GM13976 (cell line): ENCODE data around the gene RAD51B.
A peak's percentile ranks its signal among the peaks of the same experiment; 100 is the strongest.

Source experiments
- DNase-seq: peaks from one replicate; pipeline ENCODE4 v3.0.0; 2012; ENCODE audit warnings: low spot score
- in situ Hi-C: fragments of 300-500 bp; cut with MboI; formaldehyde crosslinking; loops from one replicate; pipeline ENCODE4 v1.12.0; 2022; ENCODE audit warnings: low sequenced_read_pairs, mixed read lengths, inconsistent platforms; ENCODE audit not compliant: unreplicated experiment
- TF ChIP-seq, protein P1 (sequence below): IDR thresholded peaks from 2 replicates; pipeline ENCODE4 v1.5.1; 2012; ENCODE audit warnings: borderline replicate concordance, mild to moderate bottlenecking; ENCODE audit not compliant: insufficient read depth; ENCODE audit errors: extremely low read depth, missing control alignments, control extremely low read depth

The RAD51B gene

DNA sequence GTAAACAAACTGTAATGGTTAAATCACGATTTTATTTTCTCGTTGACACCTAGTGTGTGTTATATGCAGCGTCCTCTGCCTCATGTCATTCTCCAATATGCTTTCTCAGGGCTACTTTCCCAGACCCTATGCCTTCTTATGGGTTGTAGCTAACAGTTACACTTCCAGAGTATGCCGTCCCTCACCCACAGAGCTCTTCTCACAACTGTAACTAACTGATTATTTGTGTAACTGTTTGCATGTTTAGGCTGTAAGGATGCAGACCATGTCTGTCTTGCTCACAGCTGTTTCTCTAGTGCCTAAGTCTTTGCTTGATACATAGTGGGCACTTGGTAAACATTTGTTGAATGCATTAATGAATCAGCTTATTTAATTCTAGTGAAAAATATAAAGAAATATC, 555.8 kb downstream of the RAD51B start:
- no peak for DNase-seq
- in situ Hi-C loops = no loop called here
- TF ChIP-seq, protein P1, sequence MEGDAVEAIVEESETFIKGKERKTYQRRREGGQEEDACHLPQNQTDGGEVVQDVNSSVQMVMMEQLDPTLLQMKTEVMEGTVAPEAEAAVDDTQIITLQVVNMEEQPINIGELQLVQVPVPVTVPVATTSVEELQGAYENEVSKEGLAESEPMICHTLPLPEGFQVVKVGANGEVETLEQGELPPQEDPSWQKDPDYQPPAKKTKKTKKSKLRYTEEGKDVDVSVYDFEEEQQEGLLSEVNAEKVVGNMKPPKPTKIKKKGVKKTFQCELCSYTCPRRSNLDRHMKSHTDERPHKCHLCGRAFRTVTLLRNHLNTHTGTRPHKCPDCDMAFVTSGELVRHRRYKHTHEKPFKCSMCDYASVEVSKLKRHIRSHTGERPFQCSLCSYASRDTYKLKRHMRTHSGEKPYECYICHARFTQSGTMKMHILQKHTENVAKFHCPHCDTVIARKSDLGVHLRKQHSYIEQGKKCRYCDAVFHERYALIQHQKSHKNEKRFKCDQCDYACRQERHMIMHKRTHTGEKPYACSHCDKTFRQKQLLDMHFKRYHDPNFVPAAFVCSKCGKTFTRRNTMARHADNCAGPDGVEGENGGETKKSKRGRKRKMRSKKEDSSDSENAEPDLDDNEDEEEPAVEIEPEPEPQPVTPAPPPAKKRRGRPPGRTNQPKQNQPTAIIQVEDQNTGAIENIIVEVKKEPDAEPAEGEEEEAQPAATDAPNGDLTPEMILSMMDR = no peak

DNA sequence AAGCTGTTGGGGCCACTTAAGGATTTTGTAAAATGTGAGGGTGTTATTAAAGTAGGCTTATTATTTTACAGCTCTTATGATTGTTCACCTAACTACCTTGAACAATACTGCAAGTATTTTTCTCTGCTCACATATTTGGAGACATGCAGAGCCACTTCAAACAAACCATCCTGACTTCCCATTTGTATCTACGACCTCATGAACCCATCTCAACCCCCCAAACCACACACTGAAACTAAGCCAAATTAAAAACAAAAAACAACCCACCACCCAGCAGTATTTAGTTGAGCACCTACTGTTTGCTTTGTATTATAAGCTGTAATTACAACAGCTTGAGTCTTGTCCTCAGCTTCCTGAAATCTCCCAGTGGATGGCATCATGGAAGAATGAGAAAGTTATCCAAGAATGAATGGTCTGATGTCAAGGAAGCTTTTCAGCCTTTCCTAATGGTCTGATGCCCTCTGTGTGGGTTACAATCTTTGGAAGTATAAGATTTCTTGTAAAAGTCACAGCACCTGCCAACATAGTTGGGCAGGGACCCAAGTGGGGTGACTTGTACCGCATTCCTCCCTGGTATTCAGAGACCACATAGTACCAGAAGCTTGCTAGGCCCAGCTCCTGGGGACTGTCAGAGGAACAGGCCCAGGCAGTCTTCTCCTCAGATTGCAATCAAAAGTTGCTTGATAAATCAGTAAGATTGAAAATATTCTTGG, 556.6 kb downstream of the RAD51B start:
- in situ Hi-C loops = no loop called here
- no peak for DNase-seq
- TF ChIP-seq, protein P1 = no peak

DNA sequence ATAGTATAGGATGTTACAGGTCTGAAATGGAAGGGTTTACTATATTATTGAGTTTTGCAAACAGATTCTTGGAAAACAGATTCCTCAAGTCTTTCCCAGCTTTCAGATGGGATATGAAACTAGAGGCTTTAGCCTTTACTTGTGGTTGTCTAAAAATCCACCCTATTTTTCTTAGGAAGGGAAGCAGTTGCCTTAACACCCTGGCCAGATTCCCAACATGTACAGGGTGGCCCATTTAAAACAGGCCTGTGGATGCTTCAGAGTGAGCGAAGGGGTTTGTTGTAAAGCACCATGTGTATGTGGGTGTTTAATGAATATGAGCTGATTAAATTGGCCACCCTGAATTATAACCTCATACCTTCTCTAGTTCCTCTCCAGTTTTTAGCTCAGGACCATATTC, 557.4 kb downstream of the RAD51B start:
- no peak for DNase-seq
- in situ Hi-C loops = no loop called here
- TF ChIP-seq, protein P1 = no peak

DNA sequence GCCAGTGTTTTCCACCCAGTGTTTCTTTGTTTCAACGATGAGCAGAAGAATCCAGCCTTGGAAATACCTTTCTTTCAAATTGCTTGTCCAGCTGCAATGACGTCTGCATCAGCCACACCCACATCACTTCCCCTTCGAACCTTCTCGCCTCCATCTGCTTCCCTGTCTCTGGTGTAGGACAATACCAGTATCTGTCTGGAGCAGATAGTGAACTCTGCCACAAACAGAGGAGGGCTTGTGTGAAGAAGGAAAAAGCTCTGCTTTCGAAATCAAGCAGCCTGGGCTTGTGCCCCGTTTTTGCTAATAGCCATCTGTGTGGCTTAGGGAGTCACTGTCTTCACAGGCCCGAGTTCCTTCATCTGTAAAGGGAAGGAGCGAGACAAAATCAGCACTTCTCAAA, 557.9 kb downstream of the RAD51B start:
- in situ Hi-C loops = no loop called here
- TF ChIP-seq, protein P1 = no peak
- no peak for DNase-seq

DNA sequence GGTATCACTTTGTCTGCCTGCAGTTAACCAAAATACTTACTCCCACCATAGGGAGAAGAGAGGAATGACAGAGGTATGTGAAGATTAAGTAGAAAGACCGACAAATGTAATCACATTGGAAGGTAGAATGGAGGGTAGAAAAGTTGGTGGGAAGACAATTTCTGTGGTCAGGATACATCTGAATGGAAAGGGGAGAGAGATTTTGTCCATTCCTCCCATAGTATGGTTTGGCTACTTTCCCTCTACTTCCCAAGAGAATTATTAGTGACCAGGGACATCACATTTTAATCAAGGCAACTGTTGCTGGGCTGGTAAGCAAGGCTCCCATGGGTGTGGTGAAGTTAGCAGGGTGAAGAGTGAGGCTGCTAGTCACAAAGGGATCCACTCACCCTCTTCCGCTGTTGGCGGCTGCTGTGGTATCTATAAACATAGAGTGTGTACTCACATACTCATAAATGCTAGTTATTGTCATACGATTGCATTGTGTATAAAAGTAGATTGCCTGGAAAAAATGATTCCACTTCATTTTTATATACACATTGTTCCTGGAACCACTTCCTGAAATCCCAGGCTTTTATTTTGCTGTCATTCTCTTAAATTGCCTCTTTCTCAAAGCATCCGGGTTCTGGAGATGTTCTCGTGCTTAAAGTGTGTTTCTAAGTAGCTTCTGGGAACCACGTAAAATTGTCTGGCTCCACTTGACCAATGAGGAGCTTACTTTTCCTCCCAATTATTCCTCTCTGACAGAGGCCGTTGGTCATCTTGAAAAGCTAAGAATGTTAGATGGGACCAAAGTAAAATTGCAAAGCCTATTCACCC, 560.1 kb downstream of the RAD51B start:
- TF ChIP-seq, protein P1 = no peak
- no peak for DNase-seq
- in situ Hi-C loops = no loop called here

DNA sequence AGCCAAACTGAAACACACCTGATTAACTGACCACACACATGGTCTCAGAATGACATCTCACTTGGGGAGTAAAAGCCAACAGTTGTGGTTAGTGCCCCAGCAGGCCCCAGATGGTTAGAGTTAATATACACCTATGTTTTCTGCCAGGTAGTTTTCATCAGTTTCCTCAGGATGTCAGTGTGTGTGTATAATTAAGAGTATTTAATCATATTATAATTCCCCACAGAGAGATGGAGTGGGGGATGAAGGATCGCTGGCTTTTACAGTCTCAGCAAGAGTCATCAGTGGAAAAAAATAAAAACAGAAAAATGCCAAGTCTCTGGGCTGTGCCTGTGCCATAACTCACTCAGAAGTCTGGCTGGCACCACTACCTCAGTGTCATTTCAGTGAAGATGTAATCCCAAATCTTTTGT, 560.8 kb downstream of the RAD51B start:
- in situ Hi-C loops = no loop called here
- TF ChIP-seq, protein P1 = no peak
- peak; percentile 47 for DNase-seq

DNA sequence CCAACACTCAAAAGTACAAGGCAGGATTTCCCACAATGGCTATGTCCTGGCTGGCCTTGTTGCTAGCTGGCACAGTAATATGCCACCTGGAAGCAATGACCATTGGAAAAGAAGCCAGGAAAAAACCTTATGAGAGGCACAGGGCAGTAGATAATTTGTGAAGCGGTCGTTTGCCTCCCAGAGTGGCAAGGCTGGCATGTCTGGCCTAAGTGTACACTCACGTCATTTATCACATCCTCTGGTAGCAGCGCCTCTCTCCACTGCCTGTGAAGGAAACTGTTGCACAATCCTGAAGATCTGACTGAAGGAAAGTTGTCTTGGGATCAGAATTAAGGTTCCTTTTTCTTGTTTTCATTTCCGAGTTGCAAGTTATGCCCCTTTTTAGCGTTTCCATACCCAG, 564.8 kb downstream of the RAD51B start:
- TF ChIP-seq, protein P1 = no peak
- in situ Hi-C loops = no loop called here
- no peak for DNase-seq
